Measurements from ENCODE around the gene TBX6. TPM values are rescaled to one million over a fixed set of nuclear protein-coding genes. Genes with fewer than 3 reads are reported as not detected.

Gene TBX6
- total RNA-seq, 1 experiment from 2014 or later = 3.6 TPM

DNA sequence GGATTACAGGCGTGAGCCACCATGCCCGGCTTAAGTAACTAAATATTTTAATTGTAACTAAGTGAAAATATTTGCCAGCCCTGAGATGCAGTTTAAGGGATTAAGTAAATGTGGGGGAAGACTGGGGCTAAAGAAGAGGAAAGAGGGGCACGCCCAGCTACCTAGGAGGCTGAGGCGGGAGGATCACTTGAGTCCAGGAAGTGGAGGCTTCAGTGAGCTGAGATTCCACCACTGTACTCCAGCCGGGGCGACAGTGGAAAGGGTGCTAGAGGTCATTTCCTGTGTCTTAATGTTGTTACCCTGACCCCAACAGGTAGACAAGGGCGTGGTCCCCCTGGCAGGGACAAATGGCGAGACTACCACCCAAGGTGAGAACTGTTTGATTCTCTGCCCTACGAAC, 23.4 kb downstream of the TBX6 start:
- H3K27ac Mint-ChIP-seq (ENCODE audit: unreplicated experiment) = peak overlapping the region; percentile 60
- no peaks in the 10 kb centered on the region for H3K27me3 Mint-ChIP-seq (ENCODE audit: unreplicated experiment)
- no TSS peak for BruUV-seq (replicated peaks)
- peaks cover 37% of the 10 kb centered on the region for H3K4me1 Mint-ChIP-seq (ENCODE audit: low read depth, unreplicated experiment)
- H3K4me3 Mint-ChIP-seq (ENCODE audit: low read depth, unreplicated experiment) = peak overlapping the region; percentile 40
- intact Hi-C loops (cut with micrococcal nuclease; ENCODE audit: unreplicated experiment) = no loop called here
- TF ChIP-seq, protein P1, sequence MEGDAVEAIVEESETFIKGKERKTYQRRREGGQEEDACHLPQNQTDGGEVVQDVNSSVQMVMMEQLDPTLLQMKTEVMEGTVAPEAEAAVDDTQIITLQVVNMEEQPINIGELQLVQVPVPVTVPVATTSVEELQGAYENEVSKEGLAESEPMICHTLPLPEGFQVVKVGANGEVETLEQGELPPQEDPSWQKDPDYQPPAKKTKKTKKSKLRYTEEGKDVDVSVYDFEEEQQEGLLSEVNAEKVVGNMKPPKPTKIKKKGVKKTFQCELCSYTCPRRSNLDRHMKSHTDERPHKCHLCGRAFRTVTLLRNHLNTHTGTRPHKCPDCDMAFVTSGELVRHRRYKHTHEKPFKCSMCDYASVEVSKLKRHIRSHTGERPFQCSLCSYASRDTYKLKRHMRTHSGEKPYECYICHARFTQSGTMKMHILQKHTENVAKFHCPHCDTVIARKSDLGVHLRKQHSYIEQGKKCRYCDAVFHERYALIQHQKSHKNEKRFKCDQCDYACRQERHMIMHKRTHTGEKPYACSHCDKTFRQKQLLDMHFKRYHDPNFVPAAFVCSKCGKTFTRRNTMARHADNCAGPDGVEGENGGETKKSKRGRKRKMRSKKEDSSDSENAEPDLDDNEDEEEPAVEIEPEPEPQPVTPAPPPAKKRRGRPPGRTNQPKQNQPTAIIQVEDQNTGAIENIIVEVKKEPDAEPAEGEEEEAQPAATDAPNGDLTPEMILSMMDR (IDR thresholded peaks at IDR 0.05; ENCODE audit: unreplicated experiment) = no peak
- H3K9me3 Mint-ChIP-seq (ENCODE audit: low read depth, unreplicated experiment) = no peaks in the 10 kb centered on the region
- no peak for DNase-seq
- CTCF ChIA-PET = interaction anchor here (1.1 kb wide), 1 partner anchor 11 kb away, joined by 4 read pairs; no protein-coding TSS in a partner anchor
- peaks cover 98% of the 10 kb centered on the region for H3K36me3 Mint-ChIP-seq (ENCODE audit: insufficient read depth, unreplicated experiment)

DNA sequence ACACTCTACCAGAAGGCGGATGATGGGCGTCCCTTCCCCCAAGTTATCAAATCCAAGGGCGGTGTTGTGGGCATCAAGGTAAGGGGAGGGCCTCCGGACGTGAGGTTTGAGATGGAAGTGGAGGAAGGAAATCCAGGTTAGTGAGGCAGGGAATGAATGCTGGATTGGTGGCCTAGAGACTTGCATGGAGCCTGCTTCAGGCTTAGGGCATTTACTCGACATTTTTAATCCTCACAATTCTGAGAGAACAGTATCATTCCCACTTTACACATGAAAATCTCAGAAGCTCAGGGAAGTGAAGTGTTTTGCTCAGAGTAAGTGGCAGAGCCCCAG, 24.2 kb downstream of the TBX6 start:
- BruUV-seq (replicated peaks) = no TSS peak

DNA sequence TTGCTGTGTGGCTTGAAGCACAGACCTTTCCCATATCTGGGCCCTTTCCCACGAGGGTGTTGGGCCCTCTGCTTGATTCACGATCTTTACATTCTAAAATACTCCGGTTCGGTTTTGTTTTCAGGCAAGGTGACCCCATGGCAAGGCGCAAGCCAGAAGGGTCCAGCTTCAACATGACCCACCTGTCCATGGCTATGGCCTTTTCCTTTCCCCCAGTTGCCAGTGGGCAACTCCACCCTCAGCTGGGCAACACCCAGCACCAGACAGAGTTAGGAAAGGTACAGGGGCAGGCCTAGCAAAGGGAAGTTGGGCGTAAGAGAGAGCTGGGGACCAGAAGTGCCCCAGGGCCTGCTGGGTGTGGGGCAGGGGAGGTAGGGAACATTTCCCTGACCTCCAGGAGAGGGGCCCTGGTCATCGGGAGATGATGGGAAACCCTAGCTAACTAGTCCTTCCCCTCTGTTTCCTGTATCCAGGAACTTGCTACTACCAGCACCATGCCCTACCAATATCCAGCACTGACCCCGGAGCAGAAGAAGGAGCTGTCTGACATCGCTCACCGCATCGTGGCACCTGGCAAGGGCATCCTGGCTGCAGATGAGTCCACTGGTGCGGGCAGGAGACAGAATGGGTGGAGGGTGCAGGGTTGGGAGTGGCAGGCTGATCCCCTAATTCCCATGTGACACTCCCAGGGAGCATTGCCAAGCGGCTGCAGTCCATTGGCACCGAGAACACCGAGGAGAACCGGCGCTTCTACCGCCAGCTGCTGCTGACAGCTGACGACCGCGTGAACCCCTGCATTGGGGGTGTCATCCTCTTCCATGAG, 24.8 kb downstream of the TBX6 start:
- H3K27me3 Mint-ChIP-seq (ENCODE audit: unreplicated experiment) = no peaks in the 10 kb centered on the region
- peak overlapping the region; percentile 87 for H3K27ac Mint-ChIP-seq (ENCODE audit: unreplicated experiment)
- DNase-seq = no peak
- peaks cover 39% of the 10 kb centered on the region for H3K4me1 Mint-ChIP-seq (ENCODE audit: low read depth, unreplicated experiment)
- BruUV-seq (replicated peaks) = no TSS peak
- TF ChIP-seq, protein P1 (IDR thresholded peaks at IDR 0.05; ENCODE audit: unreplicated experiment) = no peak
- peaks cover 87% of the 10 kb centered on the region for H3K36me3 Mint-ChIP-seq (ENCODE audit: insufficient read depth, unreplicated experiment)
- no peaks in the 10 kb centered on the region for H3K9me3 Mint-ChIP-seq (ENCODE audit: low read depth, unreplicated experiment)
- CTCF ChIA-PET = interaction anchor here (3.3 kb wide), 1 partner anchor 25 kb away, joined by 20 read pairs; the partner anchor contains the start of gene TBX6
- H3K4me3 Mint-ChIP-seq (ENCODE audit: low read depth, unreplicated experiment) = peak overlapping the region; percentile 83
- intact Hi-C loops (cut with micrococcal nuclease; ENCODE audit: unreplicated experiment) = no loop called here

More for the DNA sequence above, 24.2 kb downstream of the TBX6 start:
- TF ChIP-seq, protein P1 (IDR thresholded peaks at IDR 0.05; ENCODE audit: unreplicated experiment) = no peak
- Mint-ChIP-seq H3K27ac (ENCODE audit: unreplicated experiment) (peak overlapping the region; percentile 87), H3K36me3 (ENCODE audit: insufficient read depth, unreplicated experiment) (peaks cover 92% of the 10 kb centered on the region), H3K9me3 (ENCODE audit: low read depth, unreplicated experiment) (no peaks in the 10 kb centered on the region), H3K4me3 (ENCODE audit: low read depth, unreplicated experiment) (peak overlapping the region; percentile 83), H3K4me1 (ENCODE audit: low read depth, unreplicated experiment) (peaks cover 39% of the 10 kb centered on the region), H3K27me3 (ENCODE audit: unreplicated experiment) (no peaks in the 10 kb centered on the region)
- intact Hi-C loops (cut with micrococcal nuclease; ENCODE audit: unreplicated experiment) = no loop called here
- no peak for DNase-seq
- CTCF ChIA-PET = interaction anchor here (3.3 kb wide), 1 partner anchor 25 kb away, joined by 20 read pairs; the partner anchor contains the start of gene TBX6

DNA sequence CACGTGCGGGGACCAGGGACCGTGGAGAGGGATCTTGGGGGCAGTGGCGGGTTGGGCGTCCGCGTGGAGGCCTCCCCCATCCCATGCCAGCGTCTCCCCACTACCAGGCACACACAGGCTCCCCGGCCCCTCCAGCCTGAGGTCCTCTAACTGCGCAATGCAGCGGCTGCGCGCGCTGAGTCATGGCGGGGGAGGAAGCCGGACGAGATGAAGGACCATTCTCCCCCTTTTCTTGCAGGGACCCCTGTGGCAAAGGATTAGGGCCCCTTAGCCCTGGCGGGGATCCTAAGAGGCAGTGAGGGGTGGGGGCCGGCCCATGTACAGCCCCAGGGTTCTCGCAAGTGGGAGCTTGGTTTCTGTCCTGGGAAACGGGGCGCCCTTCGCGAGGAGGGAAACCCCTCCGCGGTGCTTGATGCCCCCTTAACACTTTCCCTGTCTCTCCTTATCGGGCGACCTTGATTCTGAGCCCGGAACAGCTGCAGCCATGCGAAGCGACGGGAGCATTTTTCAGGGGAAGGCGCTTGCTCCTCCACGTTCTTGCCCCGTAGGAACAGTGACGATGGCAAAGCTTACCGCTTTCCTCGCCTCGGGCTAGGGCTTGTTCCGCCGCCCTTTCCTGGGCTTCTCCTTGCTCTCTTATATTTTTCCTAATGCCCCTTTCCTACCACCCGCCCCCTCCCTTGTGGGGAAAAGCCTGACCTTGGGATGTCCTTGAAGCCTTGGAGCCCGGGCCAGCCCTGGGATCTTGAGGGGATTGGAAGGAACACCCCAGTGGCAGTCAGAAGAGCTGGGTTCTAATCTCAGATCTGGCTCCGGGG, 25.6 kb downstream of the TBX6 start:
- TSS peak; percentile 45 for BruUV-seq (replicated peaks)
- H3K36me3 Mint-ChIP-seq (ENCODE audit: insufficient read depth, unreplicated experiment) = peaks cover 78% of the 10 kb centered on the region
- intact Hi-C loops (cut with micrococcal nuclease; ENCODE audit: unreplicated experiment) = no loop called here

More for the DNA sequence above, 25.6 kb downstream of the TBX6 start:
- peak; percentile 54 for DNase-seq
- Mint-ChIP-seq H3K4me1 (ENCODE audit: low read depth, unreplicated experiment) (peaks cover 41% of the 10 kb centered on the region), H3K9me3 (ENCODE audit: low read depth, unreplicated experiment) (no peaks in the 10 kb centered on the region), H3K27ac (ENCODE audit: unreplicated experiment) (peak overlapping the region; percentile 87), H3K4me3 (ENCODE audit: low read depth, unreplicated experiment) (peak overlapping the region; percentile 83), H3K27me3 (ENCODE audit: unreplicated experiment) (no peaks in the 10 kb centered on the region)
- CTCF ChIA-PET = interaction anchor here (0.5 to 3.3 kb wide), 7 partner anchors 11 to 364 kb away, joined by 3 to 20 read pairs (median 4); partner anchors contain the start of genes ASPHD1, DCTPP1 and TBX6
- TF ChIP-seq, protein P1 (IDR thresholded peaks at IDR 0.05; ENCODE audit: unreplicated experiment) = no peak
